Measurements from ENCODE around the gene INPP5D.
"Not testable (repeated sequence)": the region's sequence is repeated elsewhere in the genome, so short reads cannot be mapped to it uniquely, and the experiment has no call there.

INPP5D gene

DNA sequence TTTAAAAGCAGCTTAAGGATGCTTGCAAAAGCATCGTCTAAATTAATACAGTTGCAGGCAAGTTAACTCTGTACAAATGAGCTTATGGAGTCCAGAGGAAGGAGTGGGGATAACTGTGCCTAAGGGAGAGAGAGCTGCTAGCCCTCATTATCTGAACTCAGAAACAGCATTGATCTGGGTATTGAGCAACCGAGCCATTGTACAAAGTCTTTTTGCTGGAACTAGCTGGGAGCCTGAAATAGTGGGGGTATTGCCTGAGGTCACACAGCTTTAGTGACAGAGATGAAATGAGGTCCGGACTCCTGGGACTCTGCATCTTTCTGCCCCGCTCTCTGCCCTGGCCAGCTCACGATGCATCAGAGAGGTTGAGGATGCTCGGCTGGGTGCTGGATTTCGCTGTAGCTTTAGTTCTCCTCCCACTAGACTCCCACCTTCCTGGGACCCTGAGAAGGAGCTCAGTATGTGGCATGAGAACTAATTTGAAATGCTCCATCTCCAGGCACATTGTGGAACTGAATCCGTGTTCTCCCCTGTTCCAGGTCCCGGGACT is 123.8 kb downstream of the INPP5D start:
- DNase-seq = no peak

DNA sequence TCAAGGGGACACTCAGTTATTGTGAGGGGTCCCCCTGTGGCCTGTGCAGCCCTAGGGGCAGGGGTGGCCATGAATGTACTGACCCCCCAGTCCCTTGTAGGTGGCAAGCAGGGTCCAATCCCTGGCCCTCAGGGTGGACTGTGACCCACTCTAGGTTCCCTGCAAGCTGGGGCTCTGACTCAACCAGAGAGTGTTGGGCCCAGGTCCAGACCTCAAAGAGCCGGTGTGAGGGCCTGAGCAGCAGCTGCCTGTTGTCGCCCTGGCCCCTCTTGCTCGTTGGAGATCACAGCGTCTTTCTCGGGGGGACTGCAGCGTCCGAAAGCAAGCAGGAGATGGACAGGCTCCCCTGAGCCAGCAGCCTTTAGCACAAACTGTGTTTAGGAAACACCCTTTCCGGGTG is 124.5 kb downstream of the INPP5D start:
- no peak for DNase-seq

DNA sequence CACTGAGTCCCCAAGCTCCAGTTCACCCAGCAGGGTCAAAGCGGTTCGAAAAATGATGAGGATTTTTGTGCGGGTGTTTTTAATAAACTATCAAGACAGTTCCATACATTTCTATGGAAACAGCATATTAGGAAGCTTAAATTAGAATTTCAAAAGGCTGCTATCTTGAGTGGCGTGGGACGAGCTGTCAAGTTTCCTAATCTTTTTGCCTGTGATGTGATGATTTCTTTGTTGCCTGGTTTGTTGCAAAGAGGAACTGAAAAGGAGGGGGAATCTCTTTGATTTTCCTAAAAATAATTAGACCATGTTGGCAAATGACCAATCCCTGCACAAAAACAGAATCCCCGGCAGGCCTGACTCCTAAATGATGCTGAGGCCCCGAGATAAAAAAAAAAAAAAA is 125.2 kb downstream of the INPP5D start:
- DNase-seq = no peak

DNA sequence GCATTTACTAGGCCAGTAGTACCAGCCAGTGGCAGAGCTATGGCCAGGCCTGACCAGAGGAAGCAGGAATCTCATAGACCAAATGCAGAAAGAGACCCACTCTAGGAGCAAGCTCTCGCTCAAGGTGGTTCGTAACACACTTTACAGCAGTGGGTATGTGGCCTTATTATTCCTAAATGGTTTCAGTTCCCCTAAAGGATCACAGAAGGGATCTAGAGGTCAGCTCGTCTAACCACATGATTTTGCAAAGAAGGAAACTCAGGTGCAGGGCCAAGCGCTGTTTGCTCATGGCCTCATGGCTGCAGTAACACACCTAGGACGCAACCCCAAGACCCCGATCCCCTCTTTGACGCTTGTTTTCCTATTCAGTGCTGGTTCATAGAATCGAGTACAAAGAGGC is 125.8 kb downstream of the INPP5D start:
- DNase-seq = no peak

DNA sequence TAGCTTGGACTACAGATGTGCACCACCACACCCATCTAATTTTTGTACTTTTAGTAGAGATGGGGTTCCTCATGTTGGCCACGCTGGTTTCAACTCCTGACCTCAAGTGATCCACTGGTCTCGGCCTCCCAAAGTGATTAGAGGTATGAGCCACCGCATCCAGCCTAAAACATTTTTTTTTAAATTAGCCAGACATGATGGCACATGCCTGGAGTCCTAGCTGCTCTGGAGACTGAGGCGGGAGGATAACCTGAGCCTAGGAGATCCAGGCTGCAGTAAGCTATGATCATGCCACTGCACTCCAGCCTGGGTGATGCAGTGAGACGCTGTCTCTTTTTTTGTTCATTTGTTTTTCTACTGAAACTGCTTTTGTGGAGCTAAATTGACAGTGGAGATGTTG is 126.7 kb downstream of the INPP5D start:
- no peak for DNase-seq

DNA sequence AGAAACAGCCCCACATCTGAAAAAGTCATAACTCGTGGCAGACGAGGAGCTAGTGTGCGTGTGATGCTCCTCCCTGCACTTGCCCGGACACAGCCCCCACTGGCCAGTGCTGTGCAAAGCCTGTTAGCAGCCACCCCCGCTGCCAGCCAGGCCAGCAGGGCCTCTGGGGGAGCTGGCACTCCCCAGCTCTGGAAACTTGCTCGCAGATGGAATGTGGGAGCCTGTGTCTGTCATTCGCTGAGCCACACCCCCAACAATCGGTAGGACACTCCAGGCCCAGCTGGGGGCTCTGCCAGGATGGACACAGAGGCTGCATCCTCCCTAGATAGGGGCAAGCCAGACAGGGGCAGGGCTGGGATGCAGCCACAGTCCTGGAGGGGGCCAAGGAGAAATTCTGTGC is 128.9 kb downstream of the INPP5D start:
- DNase-seq = no peak

DNA sequence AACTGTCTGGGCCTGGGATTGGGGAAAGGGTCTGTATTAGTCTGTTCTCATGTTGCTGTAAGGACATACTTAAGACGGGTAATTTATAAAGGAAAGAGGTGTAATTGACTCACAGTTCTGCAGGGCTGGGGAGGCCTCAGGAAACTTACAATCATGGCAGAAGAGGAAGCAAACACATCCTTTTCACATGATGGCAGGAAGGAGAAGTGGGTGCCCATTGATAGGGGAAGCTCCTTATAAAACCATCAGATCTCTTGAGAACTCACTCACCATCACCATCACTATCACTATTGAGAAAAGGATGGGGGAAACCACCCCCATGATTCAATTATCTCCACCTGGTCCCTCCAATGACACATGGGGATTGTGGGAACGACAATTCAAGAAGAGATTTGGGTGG is 130.9 kb downstream of the INPP5D start:
- not testable (repeated sequence) for DNase-seq

DNA sequence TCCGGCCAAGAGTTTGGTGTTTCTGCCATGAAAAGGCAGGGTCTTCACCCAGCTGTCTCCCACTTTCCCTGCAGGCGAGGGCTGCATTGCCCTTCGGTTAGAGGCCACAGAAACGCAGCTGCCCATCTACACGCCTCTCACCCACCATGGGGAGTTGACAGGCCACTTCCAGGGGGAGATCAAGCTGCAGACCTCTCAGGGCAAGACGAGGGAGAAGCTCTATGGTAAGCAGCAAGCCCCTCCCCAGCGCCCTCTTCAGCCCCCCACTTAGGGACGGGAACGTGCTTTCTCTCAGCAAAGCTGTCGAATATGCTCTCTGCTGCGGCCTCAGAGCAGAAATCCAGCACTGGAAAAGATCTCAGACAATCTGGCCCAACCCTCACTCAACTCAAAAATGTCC is 133.6 kb downstream of the INPP5D start:
- no peak for DNase-seq

DNA sequence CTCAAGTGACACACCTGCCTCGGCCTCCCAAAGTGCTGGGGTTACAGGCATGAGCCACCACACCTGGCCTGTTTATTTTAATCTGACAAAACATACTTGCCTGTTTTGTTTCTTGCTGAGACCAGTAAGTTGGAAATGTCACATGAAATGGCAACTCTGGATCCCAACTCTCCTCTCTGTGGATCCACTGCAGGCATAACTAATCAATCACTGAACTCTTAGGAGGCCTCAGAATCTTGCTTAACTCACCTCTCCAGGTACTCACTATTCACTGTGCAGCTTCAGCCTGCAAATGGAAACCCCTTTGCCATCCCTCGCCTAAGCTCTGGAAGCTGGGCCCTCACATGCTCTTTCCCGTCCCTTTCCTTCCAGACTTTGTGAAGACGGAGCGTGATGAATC is 134.9 kb downstream of the INPP5D start:
- DNase-seq = no peak

DNA sequence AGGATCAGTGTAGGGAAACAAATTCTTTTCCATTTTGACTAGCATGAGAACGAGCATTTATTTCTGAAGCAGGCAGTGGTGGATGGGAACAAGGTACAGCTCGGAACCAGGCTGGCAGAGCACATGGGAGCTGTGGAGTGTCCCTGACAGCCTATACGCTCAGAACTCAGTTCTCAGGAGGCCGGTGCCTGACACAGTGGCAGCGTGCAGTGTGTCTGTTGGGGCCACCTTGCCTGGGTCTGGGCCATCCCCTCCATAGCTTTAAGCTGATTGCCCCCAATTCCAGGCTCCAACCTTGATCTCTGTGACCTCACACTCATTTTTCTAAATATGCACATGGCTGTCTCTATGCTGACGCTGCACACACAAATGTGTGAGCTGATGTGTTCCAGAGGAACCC is 136.9 kb downstream of the INPP5D start:
- DNase-seq = no peak

DNA sequence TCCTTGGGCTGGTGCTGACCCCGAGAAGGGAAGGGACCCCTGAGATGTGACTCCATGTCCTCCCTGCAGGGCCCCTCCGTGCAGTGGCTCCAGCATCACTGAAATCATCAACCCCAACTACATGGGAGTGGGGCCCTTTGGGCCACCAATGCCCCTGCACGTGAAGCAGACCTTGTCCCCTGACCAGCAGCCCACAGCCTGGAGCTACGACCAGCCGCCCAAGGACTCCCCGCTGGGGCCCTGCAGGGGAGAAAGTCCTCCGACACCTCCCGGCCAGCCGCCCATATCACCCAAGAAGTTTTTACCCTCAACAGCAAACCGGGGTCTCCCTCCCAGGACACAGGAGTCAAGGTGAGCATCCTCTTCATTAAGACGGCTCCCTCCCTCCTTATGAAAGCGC is 137.9 kb downstream of the INPP5D start:
- DNase-seq = no peak

DNA sequence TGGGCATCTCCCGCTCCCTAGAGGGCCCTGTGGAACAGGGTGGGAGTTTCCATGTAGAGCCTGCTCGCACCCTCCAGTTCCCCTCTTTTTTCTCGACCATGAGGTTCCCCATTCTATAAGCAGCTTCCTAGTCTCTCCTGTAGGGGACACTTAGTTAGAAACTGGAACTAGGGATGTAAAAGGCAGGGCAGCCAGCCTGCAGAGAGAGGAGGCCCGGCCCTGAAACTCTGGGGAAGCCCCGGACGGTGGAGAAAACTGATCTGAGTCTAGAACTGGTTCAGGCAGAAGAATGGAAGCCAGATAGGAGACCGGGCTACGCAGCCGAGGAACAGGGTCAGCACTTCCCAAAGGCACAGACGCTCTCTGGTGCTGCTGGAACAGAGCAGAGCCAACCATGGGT is 139.7 kb downstream of the INPP5D start:
- DNase-seq = no peak

DNA sequence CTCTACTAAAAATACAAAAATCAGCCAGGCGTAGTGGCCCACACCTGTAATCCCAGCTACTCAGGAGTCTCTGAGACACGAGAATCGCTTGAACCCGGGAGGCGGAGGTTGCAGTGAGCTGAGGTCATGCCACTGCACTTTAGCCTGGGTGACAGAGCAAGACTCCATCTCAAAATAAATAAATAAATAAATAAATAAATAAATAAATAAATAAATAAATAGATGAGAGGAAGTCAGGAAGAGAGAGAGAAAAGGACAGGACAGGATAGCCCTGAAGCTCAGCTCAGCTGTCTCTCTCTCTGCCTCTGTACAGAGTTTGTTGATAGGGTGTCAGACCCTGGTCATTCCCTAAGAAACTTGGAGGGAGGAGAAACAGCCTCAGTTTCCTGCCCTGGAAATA is 140.6 kb downstream of the INPP5D start:
- DNase-seq = not testable (repeated sequence)

DNA sequence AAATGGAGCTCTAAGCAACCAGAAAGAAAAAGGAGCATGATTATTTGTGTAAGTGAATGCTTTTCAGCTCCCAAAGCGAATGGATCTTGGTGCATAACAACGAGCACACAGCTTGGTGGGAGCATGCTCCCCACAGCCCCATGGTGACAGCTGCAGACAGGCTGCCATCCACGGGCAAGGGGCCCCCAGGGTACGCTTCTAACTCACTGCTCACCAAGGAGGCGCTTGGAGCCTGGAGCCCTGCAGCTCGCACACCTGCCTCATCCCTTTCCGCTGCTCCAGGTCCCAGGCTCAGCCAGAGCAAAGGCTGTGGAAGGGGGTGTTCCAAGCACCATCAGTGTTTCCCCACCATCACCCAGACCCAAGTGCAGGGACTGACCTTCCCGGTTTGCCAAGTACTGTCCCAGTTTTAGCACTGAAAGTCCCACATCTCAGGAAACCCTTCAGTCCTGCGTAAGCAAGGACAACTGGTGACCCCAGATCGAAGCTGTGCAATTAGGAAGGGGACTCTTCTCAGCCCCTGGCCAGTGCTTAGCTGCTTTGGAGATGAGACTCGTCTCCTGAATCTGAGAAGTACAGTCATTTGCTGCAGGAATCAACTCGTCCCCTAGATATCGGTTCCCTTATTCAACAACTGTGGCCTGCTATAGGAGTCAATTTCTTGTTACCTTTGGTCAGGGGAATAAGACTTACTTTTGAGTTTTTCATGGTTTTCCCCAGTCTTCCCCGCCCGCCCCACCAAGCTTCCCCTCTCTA is 141.3 kb downstream of the INPP5D start:
- DNase-seq = no peak

DNA sequence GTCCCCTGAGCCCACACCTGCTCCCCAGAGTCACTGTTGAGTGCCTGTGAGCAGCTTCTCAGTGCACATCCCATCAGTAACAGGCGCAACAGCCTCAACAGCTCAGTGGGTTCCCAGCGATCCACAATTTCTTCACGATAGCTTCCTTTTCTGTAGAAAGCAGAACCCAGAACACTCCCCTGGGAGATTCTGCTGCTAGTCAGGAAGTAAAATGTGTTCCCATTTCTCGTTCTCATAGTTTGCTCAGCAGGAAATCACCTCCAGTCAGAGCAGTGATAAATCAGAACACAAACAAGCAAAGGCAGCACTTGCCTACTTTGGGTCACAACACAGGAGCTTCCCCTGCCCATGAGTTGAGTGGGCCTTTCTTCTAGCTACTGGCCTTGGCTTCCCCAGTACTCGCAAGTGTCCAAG is 142.4 kb downstream of the INPP5D start:
- no peak for DNase-seq

DNA sequence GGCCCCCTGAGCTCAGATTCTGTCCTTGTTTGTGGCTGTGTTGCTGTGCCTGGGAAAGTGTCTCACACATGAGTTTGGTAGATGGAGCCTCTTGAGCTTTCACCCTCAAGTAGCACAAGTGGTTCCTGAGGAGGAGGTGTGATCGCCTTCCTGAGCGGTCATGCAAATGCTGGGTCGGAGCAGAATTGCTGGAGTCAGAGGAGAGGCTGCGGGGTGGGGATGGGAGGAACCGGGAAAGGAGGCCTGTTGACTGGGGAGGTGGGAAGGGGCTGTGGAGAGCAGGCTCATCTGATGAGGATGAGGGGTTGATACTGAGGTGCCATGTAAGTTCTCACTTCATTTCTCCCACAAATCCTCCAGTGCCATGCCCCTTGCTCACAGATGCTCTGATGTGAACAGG is 142.9 kb downstream of the INPP5D start:
- no peak for DNase-seq

DNA sequence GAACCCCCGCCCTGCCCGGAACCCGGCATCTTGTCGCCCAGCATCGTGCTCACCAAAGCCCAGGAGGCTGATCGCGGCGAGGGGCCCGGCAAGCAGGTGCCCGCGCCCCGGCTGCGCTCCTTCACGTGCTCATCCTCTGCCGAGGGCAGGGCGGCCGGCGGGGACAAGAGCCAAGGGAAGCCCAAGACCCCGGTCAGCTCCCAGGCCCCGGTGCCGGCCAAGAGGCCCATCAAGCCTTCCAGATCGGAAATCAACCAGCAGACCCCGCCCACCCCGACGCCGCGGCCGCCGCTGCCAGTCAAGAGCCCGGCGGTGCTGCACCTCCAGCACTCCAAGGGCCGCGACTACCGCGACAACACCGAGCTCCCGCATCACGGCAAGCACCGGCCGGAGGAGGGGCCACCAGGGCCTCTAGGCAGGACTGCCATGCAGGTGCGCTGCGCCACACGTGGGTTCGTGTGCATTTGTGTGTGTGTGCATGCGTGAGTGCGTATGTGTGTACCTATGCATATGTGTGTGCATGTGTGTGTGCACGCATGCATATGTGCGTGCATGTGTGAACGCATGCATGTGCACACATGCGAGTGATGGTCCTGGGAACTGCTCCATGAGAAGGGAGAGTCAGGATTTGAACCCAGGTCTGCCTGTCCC is 144.3 kb downstream of the INPP5D start:
- no peak for DNase-seq

DNA sequence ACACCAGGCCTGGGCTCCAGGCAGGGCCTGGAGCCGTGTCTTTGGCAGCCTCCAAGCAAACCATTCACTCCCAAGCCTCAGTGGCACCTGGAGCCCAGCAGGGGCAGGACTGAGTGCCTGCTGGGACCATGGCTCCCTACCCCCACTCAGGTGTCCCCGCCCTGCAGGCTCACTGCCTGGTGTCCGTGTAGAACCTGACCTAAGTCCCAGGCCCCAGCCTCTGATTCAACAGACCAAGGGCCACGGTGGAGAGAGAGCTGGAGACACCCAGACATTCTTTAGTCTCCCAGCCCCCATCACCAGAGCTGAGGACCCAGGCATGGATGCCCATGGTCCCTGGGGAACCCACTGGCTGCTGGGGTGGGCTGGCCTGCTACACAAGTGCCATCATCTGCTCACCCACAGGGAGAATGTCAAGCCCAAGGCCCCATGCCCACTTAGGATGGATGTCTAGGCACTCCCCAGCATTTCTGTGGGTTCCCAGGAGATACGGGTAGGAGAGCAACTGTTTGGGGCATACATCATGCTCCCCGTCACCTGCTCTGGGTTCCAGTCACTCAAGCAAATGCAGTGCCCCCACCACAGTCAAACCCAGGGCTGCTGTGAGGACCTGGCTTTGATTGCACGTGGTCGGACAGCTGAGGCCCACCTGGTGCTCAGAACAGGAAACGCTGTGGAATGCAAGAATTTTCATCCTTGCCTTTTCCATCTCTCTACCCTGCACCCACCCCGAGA is 148.4 kb downstream of the INPP5D start:
- DNase-seq = no peak

DNA sequence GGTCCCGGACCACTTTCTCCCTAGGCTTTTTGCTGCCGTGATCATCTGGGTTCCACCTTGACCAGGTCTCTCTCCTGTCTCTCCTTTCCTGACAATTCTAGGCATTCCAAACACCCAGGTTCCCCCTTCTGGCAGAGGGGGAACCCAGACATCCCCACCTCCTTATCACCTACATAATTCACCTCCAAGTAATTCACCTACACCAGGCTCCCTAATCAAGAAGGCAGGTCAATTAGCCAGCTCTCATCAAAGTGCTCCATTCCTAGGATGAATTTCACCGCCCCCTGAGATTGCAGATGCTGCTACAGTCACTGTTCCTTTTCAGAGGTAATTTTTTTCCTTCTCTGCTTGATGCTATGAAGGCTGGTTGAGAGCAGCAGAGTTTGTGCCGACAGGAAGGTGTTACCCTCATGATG is 149.0 kb downstream of the INPP5D start:
- no peak for DNase-seq

DNA sequence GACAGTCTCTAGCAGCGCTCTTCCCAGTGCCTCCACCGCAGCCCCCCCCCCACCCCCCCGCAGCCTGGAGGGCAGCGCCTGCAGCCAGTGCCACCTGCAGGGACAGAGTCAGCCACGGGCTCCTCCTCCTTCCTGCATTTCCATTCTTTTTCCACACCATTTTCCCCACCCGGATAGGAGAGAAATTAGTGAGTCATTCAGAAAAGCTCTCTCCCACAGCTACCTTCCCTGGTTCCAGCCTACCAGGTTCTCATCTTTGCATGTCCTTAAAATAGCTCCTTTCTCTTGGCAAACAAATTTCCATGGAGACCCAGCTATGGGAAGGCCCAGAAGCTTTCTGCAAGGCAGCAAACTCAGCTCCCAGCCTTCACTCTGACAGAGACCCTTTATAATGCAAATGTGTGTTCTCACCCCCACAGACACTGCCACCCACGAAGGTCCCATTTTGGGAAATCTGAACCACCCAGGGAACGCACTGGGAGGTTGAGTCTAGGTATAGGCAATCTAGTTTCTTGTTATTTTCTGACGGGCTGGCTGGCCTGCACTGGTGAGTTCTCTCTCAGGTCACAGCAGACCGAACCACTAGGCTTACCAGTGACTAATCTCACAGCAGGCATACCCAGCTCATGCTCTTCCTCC is 149.5 kb downstream of the INPP5D start:
- DNase-seq = peak; percentile 41

DNA sequence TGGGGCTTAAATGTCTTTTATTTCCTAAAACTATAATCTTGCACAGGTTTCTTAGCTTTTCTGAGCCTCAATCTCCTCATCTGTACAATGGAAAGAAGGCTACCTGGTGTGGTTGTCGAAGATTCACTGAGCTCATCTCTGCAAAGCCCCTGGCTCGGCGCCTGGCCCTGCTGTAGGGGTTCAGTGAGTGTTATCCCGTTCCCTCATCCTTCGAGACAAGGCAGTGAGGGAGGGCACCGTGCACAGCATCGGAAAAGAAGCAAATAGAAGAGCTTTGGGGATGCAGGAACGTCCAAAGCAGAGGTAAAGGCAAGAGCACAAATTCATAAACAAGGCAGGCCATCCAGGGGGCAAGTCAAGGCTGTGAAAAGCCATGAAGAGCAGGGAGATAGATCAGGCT is 150.1 kb downstream of the INPP5D start:
- DNase-seq = no peak

DNA sequence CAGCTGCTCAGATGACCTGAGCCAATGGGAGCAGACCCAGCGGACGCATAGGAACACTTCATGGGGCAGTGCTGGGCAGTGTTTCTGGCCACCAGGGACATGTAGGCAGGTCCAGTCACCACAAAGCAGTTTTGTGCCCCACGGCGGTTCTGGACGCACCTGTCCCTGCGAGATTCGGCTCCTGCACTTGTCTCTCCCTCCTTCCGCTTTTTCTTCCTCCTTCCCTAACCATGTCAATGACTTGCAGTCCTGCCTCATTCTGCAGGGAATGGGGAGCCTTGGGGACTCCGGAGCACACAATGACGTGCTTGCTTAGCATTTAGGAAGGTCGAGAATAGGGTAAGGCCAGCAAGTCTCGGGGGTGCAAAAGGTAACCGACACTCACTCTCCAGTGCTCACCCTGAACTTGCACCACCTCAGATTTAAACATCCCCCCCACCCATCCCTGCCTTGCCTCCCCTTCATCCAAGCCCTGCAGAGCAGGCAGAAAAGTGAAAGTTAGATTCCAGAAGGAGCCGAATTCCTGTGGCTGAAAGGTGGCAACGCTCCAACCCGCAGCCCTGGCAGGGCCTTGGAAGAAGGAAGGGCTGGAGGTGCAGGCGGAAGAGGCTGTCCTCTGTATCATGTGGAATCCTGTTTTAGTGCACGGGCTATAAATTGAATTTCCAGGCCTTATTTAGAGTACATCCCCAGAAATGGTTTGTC is 150.9 kb downstream of the INPP5D start:
- peak; percentile 93 for DNase-seq

DNA sequence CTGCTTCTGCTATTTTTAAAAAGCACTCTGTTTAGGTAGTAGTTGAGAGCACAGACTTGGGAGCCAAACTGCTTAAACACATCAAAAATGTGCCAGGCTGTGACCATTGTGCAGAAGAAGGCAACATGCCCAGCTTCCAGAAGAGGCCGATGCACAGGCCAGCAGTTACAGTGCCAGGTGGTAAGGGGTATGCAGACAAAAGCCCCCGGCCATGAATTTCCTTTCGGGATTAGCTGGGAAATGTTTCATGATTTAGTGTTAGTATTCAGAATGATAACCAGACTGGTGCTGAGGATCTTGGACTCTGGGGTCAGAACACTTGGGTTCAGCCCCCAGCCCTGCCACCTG is 151.4 kb downstream of the INPP5D start:
- DNase-seq = no peak

Data from fibroblast of skin of abdomen (primary cell).